Stimulated activated CD8-positive, alpha-beta memory T cell treated with anti-CD3 and anti-CD28 coated beads, Interleukin-7, amount 100 ng/mL, for 48 hours (primary cell): ENCODE results near the gene OLA1.

Experiments
- DNase-seq, 2 donors: peaks; one replicate each; pipeline ENCODE4 v3.0.0-alpha.2; 2020; ENCODE audit warnings: low read depth in 1 of 2; ENCODE audit errors: extremely low read depth in 1 of 2

The OLA1 gene

GRCh38 chr2:174071321-174071720 lies 177.0 kb downstream of the OLA1 start:
- no peak for DNase-seq

GRCh38 chr2:174070281-174070680 lies 178.1 kb downstream of the OLA1 start:
- DNase-seq, result no peak

- DNase-seq, result no peak
These were observed 180.5 kb downstream of the OLA1 start for GRCh38 chr2:174067815-174068214.

GRCh38 chr2:174066871-174067270 lies 181.5 kb downstream of the OLA1 start:
- DNase-seq, result no peak

- DNase-seq, result no peak
These were observed 184.7 kb downstream of the OLA1 start for GRCh38 chr2:174063492-174064092.

GRCh38 chr2:174062934-174063333 lies 185.4 kb downstream of the OLA1 start:
- no peak for DNase-seq

GRCh38 chr2:174059884-174060244 lies 188.5 kb downstream of the OLA1 start:
- no peak for DNase-seq

GRCh38 chr2:174059178-174059883 lies 189.0 kb downstream of the OLA1 start:
- no peak for DNase-seq

- no peak for DNase-seq
These were observed 189.9 kb downstream of the OLA1 start for GRCh38 chr2:174058456-174058855.

GRCh38 chr2:174058026-174058425 lies 190.3 kb downstream of the OLA1 start:
- DNase-seq, result no peak

- no peak for DNase-seq
These were observed 193.4 kb downstream of the OLA1 start for GRCh38 chr2:174054926-174055325.

GRCh38 chr2:174053355-174054151 lies 194.8 kb downstream of the OLA1 start:
- no peak for DNase-seq

- no peak for DNase-seq
These were observed 195.8 kb downstream of the OLA1 start for GRCh38 chr2:174052584-174052976.

- DNase-seq, result no peak
These were observed 196.4 kb downstream of the OLA1 start for GRCh38 chr2:174051741-174052583.

- DNase-seq, result no peak
These were observed 197.3 kb downstream of the OLA1 start for GRCh38 chr2:174051068-174051467.

GRCh38 chr2:174049895-174050294 lies 198.4 kb downstream of the OLA1 start:
- DNase-seq, result no peak

GRCh38 chr2:174048243-174048642 lies 200.1 kb downstream of the OLA1 start:
- DNase-seq, result no peak

- no peak for DNase-seq
These were observed 200.6 kb downstream of the OLA1 start for GRCh38 chr2:174047746-174048145.

GRCh38 chr2:174046172-174046571 lies 202.2 kb downstream of the OLA1 start:
- no peak for DNase-seq

GRCh38 chr2:174044556-174044955 lies 203.8 kb downstream of the OLA1 start:
- DNase-seq, result no peak

GRCh38 chr2:174040417-174040701 lies 208.0 kb downstream of the OLA1 start:
- DNase-seq, result no peak
